Mesenchymal stem cell (in vitro differentiated cells and primary cell): ENCODE data around the gene TCTA.
"Not testable (repeated sequence)": the region's sequence is repeated elsewhere in the genome, so short reads cannot be mapped to it uniquely, and the experiment has no call there.

ENCODE experiments used
- DNase-seq: peaks from one replicate; pipeline ENCODE4 v3.0.0-alpha.2; 2013
- H2AFZ ChIP-seq: one replicate; pipeline ENCODE4 v1.6.1; 2013; ENCODE audit warnings: low read depth, mild to moderate bottlenecking, control low read depth, inconsistent platforms, low read length, moderate library complexity
- H2AK5ac ChIP-seq: 2 replicates; pipeline ENCODE4 v1.6.1; 2013; ENCODE audit warnings: low read length, moderate library complexity, mild to moderate bottlenecking, inconsistent platforms; ENCODE audit not compliant: severe bottlenecking
- H2BK120ac ChIP-seq: one replicate; pipeline ENCODE4 v1.6.1; 2013; ENCODE audit warnings: low read depth, mild to moderate bottlenecking, inconsistent platforms, low read length, moderate library complexity
- H2BK12ac ChIP-seq, 2 experiments: one replicate each; pipeline ENCODE4 v1.6.1; 2013; ENCODE audit warnings: inconsistent platforms in 2 of 2, low read length in 2 of 2, mild to moderate bottlenecking in 2 of 2, moderate library complexity in 2 of 2, control low read depth in 1 of 2
- H2BK15ac ChIP-seq: one replicate; pipeline ENCODE4 v1.6.1; 2013; ENCODE audit warnings: mild to moderate bottlenecking, low read depth, inconsistent platforms; ENCODE audit not compliant: poor library complexity, severe bottlenecking
- H2BK5ac ChIP-seq: 2 replicates; pipeline ENCODE4 v1.6.1; 2013; ENCODE audit warnings: low read depth, mild to moderate bottlenecking, low read length, control low read depth, inconsistent platforms; ENCODE audit not compliant: poor library complexity, severe bottlenecking
- H3K14ac ChIP-seq, 2 experiments: one replicate each; pipeline ENCODE4 v1.6.1; 2013; ENCODE audit warnings: inconsistent platforms in 2 of 2, low read length in 2 of 2, control low read depth in 1 of 2, mild to moderate bottlenecking in 1 of 2, moderate library complexity in 1 of 2
- H3K18ac ChIP-seq, 2 experiments: one replicate each; pipeline ENCODE4 v1.6.1; 2013; ENCODE audit warnings: inconsistent platforms in 2 of 2, low read length in 2 of 2, control low read depth in 1 of 2, low read depth in 1 of 2, mild to moderate bottlenecking in 1 of 2
- H3K23ac ChIP-seq, 2 experiments: one replicate each; pipeline ENCODE4 v1.6.1; 2013; ENCODE audit warnings: inconsistent platforms in 2 of 2, low read length in 2 of 2, mild to moderate bottlenecking in 2 of 2, moderate library complexity in 2 of 2, control low read depth in 1 of 2
- H3K27ac ChIP-seq: 2 replicates; pipeline ENCODE4 v1.5.1; 2013; ENCODE audit warnings: mild to moderate bottlenecking, moderate library complexity, low read length, control low read depth, inconsistent platforms; ENCODE audit not compliant: poor library complexity, severe bottlenecking
- H3K27me3 ChIP-seq, 2 experiments: 2 replicates each; pipeline versions ENCODE4 v1.6.1 to v1.7.0; 2013; ENCODE audit warnings: low read length in 2 of 2, mild to moderate bottlenecking in 2 of 2, moderate library complexity in 2 of 2, control low read depth in 1 of 2, inconsistent platforms in 1 of 2; ENCODE audit not compliant: control insufficient read depth in 1 of 2, insufficient read depth in 1 of 2
- H3K36me3 ChIP-seq, 2 experiments: 2 replicates each; pipeline versions ENCODE4 v1.6.1 to v1.7.0; 2013; ENCODE audit warnings: low read length in 2 of 2, control low read depth in 1 of 2, inconsistent platforms in 1 of 2, low read depth in 1 of 2, mild to moderate bottlenecking in 1 of 2; ENCODE audit not compliant: insufficient read depth in 2 of 2, control insufficient read depth in 1 of 2
- H3K4ac ChIP-seq, 2 experiments: one replicate each; pipeline ENCODE4 v1.6.1; 2013; ENCODE audit warnings: inconsistent platforms in 2 of 2, low read length in 2 of 2, mild to moderate bottlenecking in 2 of 2, moderate library complexity in 2 of 2, control low read depth in 1 of 2, low read depth in 1 of 2
- H3K4me1 ChIP-seq: 2 replicates; pipeline ENCODE4 v1.6.1; 2013; ENCODE audit warnings: low read depth, low read length, control low read depth; ENCODE audit not compliant: control insufficient read depth, insufficient read depth
- H3K4me2 ChIP-seq: 2 replicates; pipeline ENCODE4 v1.6.1; 2013; ENCODE audit warnings: low read length, mild to moderate bottlenecking, inconsistent platforms; ENCODE audit not compliant: poor library complexity, severe bottlenecking
- H3K4me3 ChIP-seq, 2 experiments: 2 replicates each; pipeline versions ENCODE4 v1.5.1 to v1.7.0; 2013; ENCODE audit warnings: low read length in 2 of 2, mild to moderate bottlenecking in 2 of 2, control low read depth in 1 of 2, low read depth in 1 of 2; ENCODE audit not compliant: insufficient read depth in 1 of 2
- H3K79me1 ChIP-seq: replicated peaks from 2 replicates; pipeline ENCODE4 v1.6.1; 2013; ENCODE audit warnings: mild to moderate bottlenecking, control low read depth, low read length, inconsistent platforms; ENCODE audit not compliant: poor library complexity, severe bottlenecking
- H3K9ac ChIP-seq: 2 replicates; pipeline ENCODE4 v1.7.0; 2013; ENCODE audit warnings: mild to moderate bottlenecking, low read length, moderate library complexity
- H3K9me3 ChIP-seq: 2 replicates; pipeline ENCODE4 v1.7.0; 2013; ENCODE audit warnings: mild to moderate bottlenecking, low read length; ENCODE audit not compliant: control insufficient read depth
- H4K8ac ChIP-seq: one replicate; pipeline ENCODE4 v1.6.1; 2013; ENCODE audit warnings: inconsistent platforms, mild to moderate bottlenecking, low read length, moderate library complexity
- H4K91ac ChIP-seq: one replicate; pipeline ENCODE4 v1.6.1; 2013; ENCODE audit warnings: mild to moderate bottlenecking, low read length, inconsistent platforms
- whole genome bisulfite sequencing: methylation state at CpG from one replicate; pipeline ENCODE4 v1.1.7; 2013; ENCODE audit warnings: mixed read lengths; 5-methylcytosine and 5-hydroxymethylcytosine counted together

The TCTA gene

DNA sequence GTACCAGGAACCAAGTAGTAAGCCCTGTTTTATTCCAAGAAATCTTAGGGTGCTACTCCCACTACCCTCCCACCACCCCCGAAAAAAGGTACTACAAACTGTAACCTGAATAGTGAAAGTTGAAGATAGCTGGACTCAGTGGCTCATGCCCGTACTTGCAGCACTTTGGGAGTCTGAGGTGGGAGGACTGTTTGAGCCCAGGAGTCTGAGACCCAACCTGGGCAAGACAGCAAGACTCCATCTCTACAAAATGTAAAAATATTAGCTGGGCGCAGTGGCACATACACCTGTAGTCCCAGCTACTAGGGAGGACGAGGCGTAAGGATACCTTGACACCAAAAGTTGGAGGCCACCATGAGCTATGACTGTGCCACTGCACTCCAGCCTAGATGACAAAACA, 8.3 kb upstream of the TCTA start:
- 94% methylated on average over 5 of the region's 5 CpGs for WGBS
- H3K14ac ChIP-seq, result no peak overlapping the region
- H3K79me1 ChIP-seq, result no peaks in the 10 kb centered on the region
- H3K9ac ChIP-seq, result no peak overlapping the region
- H2BK5ac ChIP-seq, result no peak overlapping the region
- H3K18ac ChIP-seq, result no peak overlapping the region
- H2AK5ac ChIP-seq, result no peak overlapping the region
- peak overlapping the region in 1 of 2 experiments; percentile 17 for H3K23ac ChIP-seq
- no peak overlapping the region for H2BK12ac ChIP-seq
- H2BK15ac ChIP-seq, result no peak overlapping the region
- peaks cover 10% of the 10 kb centered on the region for H3K4me1 ChIP-seq
- no peak overlapping the region for H3K4ac ChIP-seq
- H4K8ac ChIP-seq, result no peak overlapping the region
- H3K27ac ChIP-seq, result no peak overlapping the region
- H3K27me3 ChIP-seq, result no peaks in the 10 kb centered on the region
- no peak overlapping the region for H2BK120ac ChIP-seq
- no peak for DNase-seq
- H4K91ac ChIP-seq, result no peak overlapping the region
- H2AFZ ChIP-seq, result no peak overlapping the region
- no peak overlapping the region for H3K4me2 ChIP-seq
- H3K36me3 ChIP-seq, result peaks cover 14% of the 10 kb centered on the region in 2 experiments
- no peaks in the 10 kb centered on the region for H3K9me3 ChIP-seq
- no peak overlapping the region for H3K4me3 ChIP-seq

DNA sequence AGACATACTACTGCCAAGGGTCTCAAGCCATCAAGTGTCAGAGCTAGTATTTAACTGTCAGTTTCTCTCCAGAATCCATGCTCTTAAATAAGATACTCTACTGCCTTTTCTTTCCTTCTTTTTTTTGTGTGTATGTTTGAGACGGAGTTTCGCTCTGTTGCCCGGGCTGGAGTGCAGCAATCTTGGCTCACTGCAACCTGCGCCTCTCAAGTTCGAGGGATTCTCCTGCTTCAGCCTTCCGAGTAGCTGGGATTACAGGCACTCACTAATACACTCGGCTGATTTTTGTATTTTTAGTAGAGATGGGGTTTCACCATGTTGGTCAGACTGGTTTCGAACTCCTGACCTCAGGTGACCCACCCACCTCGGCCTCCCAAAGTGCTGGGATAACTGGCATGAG, 6.7 kb upstream of the TCTA start:
- H2AFZ ChIP-seq, H4K8ac ChIP-seq, H3K9me3 ChIP-seq, H3K79me1 ChIP-seq, H3K4me2 ChIP-seq, H2AK5ac ChIP-seq, H3K27ac ChIP-seq, H4K91ac ChIP-seq, H3K27me3 ChIP-seq, H3K23ac ChIP-seq, H3K4me1 ChIP-seq, H2BK5ac ChIP-seq, H3K4ac ChIP-seq, H2BK12ac ChIP-seq, H3K14ac ChIP-seq, H2BK15ac ChIP-seq, DNase-seq, H2BK120ac ChIP-seq, H3K18ac ChIP-seq: not testable (repeated sequence)
- H3K4me3 ChIP-seq, result peak overlapping the region in 1 of 2 experiments; percentile 58
- H3K9ac ChIP-seq, result peak overlapping the region; percentile 54
- H3K36me3 ChIP-seq, result peaks cover 12 to 14% of the 10 kb centered on the region in 2 experiments
- WGBS, result 88% methylated on average over 6 of the region's 9 CpGs

DNA sequence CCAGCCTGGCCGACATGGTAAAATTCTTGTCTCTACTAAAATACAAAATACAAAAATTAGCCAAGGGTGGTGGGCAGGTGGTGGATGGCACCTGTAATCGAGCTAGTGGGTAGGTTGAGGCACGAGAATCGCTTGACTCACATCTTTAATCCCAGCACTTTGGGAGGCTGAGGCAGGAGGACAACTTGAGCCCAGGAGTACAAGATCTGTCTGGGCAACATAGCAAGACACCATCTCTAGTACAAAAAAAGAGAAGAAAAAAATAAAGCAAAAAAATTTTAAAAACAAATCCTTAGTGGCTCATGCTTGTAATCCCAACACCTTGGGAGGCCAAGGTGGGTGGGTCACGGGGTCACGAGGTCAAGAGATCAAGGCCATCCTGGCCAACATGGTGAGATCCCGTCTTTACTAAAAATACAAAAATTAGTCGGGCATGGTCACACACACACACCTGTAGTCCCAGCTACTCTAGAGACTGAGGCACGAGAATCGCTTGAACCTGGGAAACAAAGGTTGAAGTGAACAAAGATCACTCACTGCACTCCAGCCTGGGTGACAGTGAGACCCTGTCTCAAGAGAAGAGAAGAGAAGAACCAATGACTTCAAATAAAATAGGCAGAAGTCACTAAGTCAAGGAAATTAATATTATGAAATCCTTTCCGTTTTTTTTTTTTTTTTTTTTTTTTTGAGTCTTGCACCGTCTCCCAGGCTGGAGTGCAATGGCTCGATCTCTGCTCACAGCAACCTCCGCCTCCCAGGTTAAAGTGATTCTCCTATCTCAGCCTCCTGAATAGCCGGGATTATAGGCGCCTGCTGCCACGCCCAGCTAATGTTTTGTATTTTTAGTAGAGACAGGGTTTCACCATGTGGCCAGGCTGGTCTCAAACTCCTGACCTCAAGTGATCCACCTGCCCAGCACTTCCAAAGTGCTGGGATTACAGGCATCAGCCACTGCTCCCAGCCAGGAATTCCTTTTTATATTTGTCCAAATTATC, 5.4 kb upstream of the TCTA start:
- no peak overlapping the region for H3K27ac ChIP-seq
- no peak overlapping the region for H3K4me3 ChIP-seq
- no peak overlapping the region for H2AK5ac ChIP-seq
- peaks cover 7 to 11% of the 10 kb centered on the region in 2 experiments for H3K36me3 ChIP-seq
- H3K9ac ChIP-seq, result peak overlapping the region; percentile 34
- H3K4me1 ChIP-seq, result peaks cover 8% of the 10 kb centered on the region
- no peak overlapping the region for H4K91ac ChIP-seq
- H2BK12ac ChIP-seq, result no peak overlapping the region
- no peaks in the 10 kb centered on the region for H3K79me1 ChIP-seq
- H2BK5ac ChIP-seq, result no peak overlapping the region
- H3K4ac ChIP-seq, result no peak overlapping the region
- no peak overlapping the region for H4K8ac ChIP-seq
- no peak overlapping the region for H3K14ac ChIP-seq
- H3K4me2 ChIP-seq, result no peak overlapping the region
- H3K18ac ChIP-seq, result no peak overlapping the region
- H3K23ac ChIP-seq, result no peak overlapping the region
- H2BK15ac ChIP-seq, result no peak overlapping the region
- H2AFZ ChIP-seq, result no peak overlapping the region
- H2BK120ac ChIP-seq, result no peak overlapping the region
- H3K27me3 ChIP-seq, result no peaks in the 10 kb centered on the region
- DNase-seq, result no peak
- 94% methylated on average over 12 of the region's 17 CpGs for WGBS
- H3K9me3 ChIP-seq, result no peaks in the 10 kb centered on the region

DNA sequence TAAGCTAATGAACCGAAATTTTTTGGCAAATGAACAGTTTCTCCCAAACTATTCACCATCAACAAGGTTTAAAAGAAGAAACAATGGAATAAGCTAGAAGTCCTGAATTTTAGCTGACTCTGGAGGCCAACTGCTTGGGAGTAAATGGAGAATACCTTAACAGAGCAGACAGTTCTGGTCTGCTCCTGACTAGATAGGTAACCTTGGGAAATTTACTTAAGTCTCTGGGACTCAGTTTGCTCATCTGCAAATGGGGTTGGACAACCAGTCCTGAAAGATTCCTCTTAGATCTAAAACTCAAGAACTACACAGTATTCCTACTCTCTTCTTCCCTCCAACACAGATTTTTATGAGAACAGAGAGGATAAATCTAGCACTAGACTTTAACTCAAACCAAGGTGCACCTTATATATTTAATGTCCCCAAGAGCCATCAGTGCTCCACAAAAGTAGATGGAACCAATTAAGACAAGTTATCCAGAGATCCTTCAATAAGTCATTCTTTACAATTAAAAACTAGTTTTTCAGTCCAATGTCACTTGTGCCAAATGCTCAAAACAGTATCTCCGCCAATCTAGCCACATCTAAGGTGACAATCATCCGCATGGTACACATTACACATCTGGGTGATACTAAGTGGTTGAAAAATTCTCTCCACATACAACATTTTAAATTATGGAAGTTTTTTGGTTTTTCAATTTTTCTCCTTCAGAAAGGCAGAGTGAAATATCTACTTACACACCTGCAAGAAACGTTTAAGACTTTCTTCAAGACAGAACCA, 2.0 kb upstream of the TCTA start:
- 46% methylated on average over 3 of the region's 4 CpGs for WGBS
- Histone ChIP-seq H4K8ac (no peak overlapping the region), H3K36me3 (peaks cover 5 to 14% of the 10 kb centered on the region in 2 experiments), H3K9me3 (no peaks in the 10 kb centered on the region), H3K4me2 (peak overlapping the region; percentile 74), H3K27ac (no peak overlapping the region), H3K4ac (no peak overlapping the region), H2BK12ac (no peak overlapping the region), H2AFZ (no peak overlapping the region), H2BK15ac (no peak overlapping the region), H3K14ac (no peak overlapping the region), H3K23ac (no peak overlapping the region), H3K9ac (peak overlapping the region; percentile 96), H3K4me3 (peak overlapping the region in 1 of 2 experiments; percentile 93), H2BK120ac (no peak overlapping the region), H2AK5ac (no peak overlapping the region), H2BK5ac (no peak overlapping the region), H3K79me1 (peaks cover 15% of the 10 kb centered on the region), H3K4me1 (peaks cover 20% of the 10 kb centered on the region), H4K91ac (no peak overlapping the region), H3K18ac (no peak overlapping the region), H3K27me3 (no peaks in the 10 kb centered on the region)
- no peak for DNase-seq
